Fibroblast of lung (primary cell): ENCODE results near the gene COL27A1. TPM values are rescaled to one million over a fixed set of nuclear protein-coding genes. Genes with fewer than 3 reads are reported as not detected.

Experiments
- DNase-seq, 2 donors: peaks; one replicate each; pipeline versions ENCODE4 v3.0.0 to v3.0.0-alpha.2; 2010; ENCODE audit warnings: low read depth in 2 of 2
- H2AFZ ChIP-seq: 2 replicates; pipeline ENCODE4 v1.5.1; 2012; ENCODE audit warnings: low read length, control low read depth, inconsistent platforms
- H3K27ac ChIP-seq: 2 replicates; pipeline ENCODE4 v1.5.1; 2011; ENCODE audit warnings: low read length, control low read depth; ENCODE audit not compliant: insufficient read depth
- H3K27me3 ChIP-seq: 2 replicates; pipeline ENCODE4 v1.5.1; 2011; ENCODE audit warnings: mild to moderate bottlenecking, low read length; ENCODE audit not compliant: control insufficient read depth, insufficient read depth
- H3K36me3 ChIP-seq: 2 replicates; pipeline ENCODE4 v1.5.1; 2011; ENCODE audit warnings: low read length; ENCODE audit not compliant: control insufficient read depth, insufficient read depth
- H3K4me1 ChIP-seq: 2 replicates; pipeline ENCODE4 v1.5.1; 2011; ENCODE audit warnings: low read length; ENCODE audit not compliant: control insufficient read depth, insufficient read depth; ENCODE audit errors: extremely low read depth
- H3K4me2 ChIP-seq: 2 replicates; pipeline ENCODE4 v1.5.1; 2011; ENCODE audit warnings: low read length, control low read depth; ENCODE audit not compliant: insufficient read depth; ENCODE audit errors: extremely low read depth
- H3K4me3 ChIP-seq, 4 experiments: fragments of 200-600 bp in 1 of 4; sonication (generic) in 1 of 4; replicated peaks in 1 of 4; 2 replicates each; pipeline ENCODE4 v1.5.1; 2011 to 2016; ENCODE audit warnings: low read length in 4 of 4, low read depth in 3 of 4, mild to moderate bottlenecking in 3 of 4, control low read depth in 2 of 4, inconsistent platforms in 1 of 4, mixed read lengths in 1 of 4; ENCODE audit not compliant: insufficient read depth in 1 of 4; ENCODE audit errors: control extremely low read depth in 1 of 4
- H3K79me2 ChIP-seq: 2 replicates; pipeline ENCODE4 v1.5.1; 2012; ENCODE audit warnings: mild to moderate bottlenecking, low read length, inconsistent platforms; ENCODE audit not compliant: control insufficient read depth, insufficient read depth
- H3K9ac ChIP-seq: 2 replicates; pipeline ENCODE4 v1.5.1; 2011; ENCODE audit warnings: mild to moderate bottlenecking, low read length, control low read depth; ENCODE audit not compliant: insufficient read depth
- H3K9me3 ChIP-seq: 2 replicates; pipeline ENCODE4 v1.5.1; 2012; ENCODE audit warnings: low read depth, low read length; ENCODE audit not compliant: control insufficient read depth, insufficient read depth
- H4K20me1 ChIP-seq: 2 replicates; pipeline ENCODE4 v1.5.1; 2011; ENCODE audit warnings: low read length; ENCODE audit not compliant: control insufficient read depth, insufficient read depth; ENCODE audit errors: extremely low read depth
- EZH2 ChIP-seq: IDR thresholded peaks from 2 replicates; pipeline ENCODE4 v1.5.1; 2012; ENCODE audit warnings: low read length, control low read depth, mild to moderate bottlenecking; ENCODE audit errors: missing control alignments
- polyA plus RNA-seq, 2 donors: library from polyadenylated mRNA; depleted of rRNA in 1 of 2; stranded (reverse) in 1 of 2; unstranded in 1 of 2; fragments of >200 nt; gene quantifications; 2 replicates each; pipeline ENCODE4 v1.2.1, GENCODE V29; 2011 to 2012; ENCODE audit warnings: missing spikeins in 1 of 2
- total RNA-seq: library from RNA; depleted of rRNA; stranded (reverse); fragments of >200 nt; gene quantifications from 2 replicates; pipeline ENCODE4 v1.2.1, GENCODE V29; 2014
- TF ChIP-seq, protein P1 (sequence below), 2 donors: IDR thresholded peaks in 1 of 2; conservative IDR thresholded peaks in 1 of 2; 1 replicate in 1 of 2; 2 replicates in 1 of 2; pipeline ENCODE4 v1.5.1; 2011 to 2012; ENCODE audit warnings: low read length in 2 of 2, control low read depth in 1 of 2, inconsistent platforms in 1 of 2, low read depth in 1 of 2, mild to moderate bottlenecking in 1 of 2

COL27A1 gene
- total and polyA plus RNA-seq, 2 donors (not counting 1 experiment from before 2014, with no cell fraction given) = 2.4 to 5.4 TPM

DNA sequence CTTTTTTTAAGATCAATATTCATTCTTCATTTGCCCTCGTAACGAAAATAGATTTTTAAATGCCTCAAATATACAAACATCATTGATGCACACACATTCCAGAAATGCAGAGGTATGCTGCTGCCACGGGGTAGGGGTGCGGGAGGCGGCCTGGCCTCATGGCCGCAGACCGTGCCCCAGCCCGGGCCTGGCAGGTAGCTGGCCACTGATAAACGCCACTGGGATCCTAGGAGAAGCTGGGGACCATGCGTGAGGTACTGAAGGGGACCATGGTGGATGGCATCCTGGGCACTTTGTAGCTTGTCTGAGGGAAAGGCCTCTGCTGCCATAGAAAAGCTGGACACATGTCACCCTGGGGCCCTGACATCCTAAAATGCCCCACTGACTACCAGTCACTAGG lies 180.8 kb downstream of the COL27A1 start:
- no peaks in the 10 kb centered on the region for H3K4me1 ChIP-seq
- H3K9me3 ChIP-seq = no peaks in the 10 kb centered on the region
- DNase-seq = no peak
- H3K27me3 ChIP-seq = no peaks in the 10 kb centered on the region
- H3K27ac ChIP-seq = no peak overlapping the region
- H3K9ac ChIP-seq = no peak overlapping the region
- no peaks in the 10 kb centered on the region for H4K20me1 ChIP-seq
- H3K79me2 ChIP-seq = no peaks in the 10 kb centered on the region
- no peak overlapping the region for H2AFZ ChIP-seq
- no peak overlapping the region for H3K4me2 ChIP-seq
- no peak overlapping the region for H3K4me3 ChIP-seq
- TF ChIP-seq, protein P1, sequence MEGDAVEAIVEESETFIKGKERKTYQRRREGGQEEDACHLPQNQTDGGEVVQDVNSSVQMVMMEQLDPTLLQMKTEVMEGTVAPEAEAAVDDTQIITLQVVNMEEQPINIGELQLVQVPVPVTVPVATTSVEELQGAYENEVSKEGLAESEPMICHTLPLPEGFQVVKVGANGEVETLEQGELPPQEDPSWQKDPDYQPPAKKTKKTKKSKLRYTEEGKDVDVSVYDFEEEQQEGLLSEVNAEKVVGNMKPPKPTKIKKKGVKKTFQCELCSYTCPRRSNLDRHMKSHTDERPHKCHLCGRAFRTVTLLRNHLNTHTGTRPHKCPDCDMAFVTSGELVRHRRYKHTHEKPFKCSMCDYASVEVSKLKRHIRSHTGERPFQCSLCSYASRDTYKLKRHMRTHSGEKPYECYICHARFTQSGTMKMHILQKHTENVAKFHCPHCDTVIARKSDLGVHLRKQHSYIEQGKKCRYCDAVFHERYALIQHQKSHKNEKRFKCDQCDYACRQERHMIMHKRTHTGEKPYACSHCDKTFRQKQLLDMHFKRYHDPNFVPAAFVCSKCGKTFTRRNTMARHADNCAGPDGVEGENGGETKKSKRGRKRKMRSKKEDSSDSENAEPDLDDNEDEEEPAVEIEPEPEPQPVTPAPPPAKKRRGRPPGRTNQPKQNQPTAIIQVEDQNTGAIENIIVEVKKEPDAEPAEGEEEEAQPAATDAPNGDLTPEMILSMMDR (conservative IDR thresholded peaks at IDR 0.05 in 1 of 2, IDR thresholded peaks at IDR 0.05 in 1 of 2; ENCODE audit: low read depth in 1 of 2, low read length in 2 of 2) = no peak
- TF ChIP-seq EZH2 = no peak
- peaks cover 9% of the 10 kb centered on the region for H3K36me3 ChIP-seq

DNA sequence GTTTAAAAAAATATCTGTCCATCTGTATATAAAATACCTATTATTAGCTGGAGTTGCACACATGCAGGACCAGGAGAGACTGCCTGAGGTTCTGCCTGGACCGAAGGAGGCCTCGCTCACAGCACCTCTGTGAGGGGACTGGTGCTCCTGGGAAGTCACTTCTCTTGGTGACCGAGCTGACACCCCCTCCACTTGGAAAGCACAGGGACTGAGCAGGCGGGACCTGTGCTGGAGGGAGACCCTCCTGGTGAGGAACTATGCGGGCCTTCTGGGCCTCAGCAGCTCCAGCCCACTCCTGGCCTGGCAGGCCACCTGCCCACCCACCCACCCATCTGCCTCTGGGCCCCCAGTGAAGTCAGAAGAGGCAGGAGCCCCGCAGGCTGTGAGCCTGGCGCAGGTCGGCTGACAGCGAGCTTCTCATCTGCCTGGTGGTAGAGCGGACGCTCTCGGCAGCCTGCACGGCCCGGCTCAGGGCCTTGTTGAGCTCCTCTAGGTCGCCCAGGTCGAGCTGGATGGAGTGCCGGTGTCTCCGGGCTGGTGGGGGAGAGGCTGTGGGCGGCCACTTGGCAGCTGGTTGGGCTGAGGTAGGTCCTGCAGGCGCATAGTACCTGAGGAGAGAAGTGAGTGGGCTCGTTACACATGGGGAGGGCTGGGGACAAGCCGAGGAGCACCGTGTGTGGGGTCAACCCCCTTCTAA lies 181.5 kb downstream of the COL27A1 start:
- no peak for DNase-seq
- Histone ChIP-seq H4K20me1 (no peaks in the 10 kb centered on the region), H3K27me3 (no peaks in the 10 kb centered on the region), H3K79me2 (no peaks in the 10 kb centered on the region), H3K36me3 (peaks cover 13% of the 10 kb centered on the region), H3K9me3 (no peaks in the 10 kb centered on the region), H3K27ac (no peak overlapping the region), H3K9ac (no peak overlapping the region), H2AFZ (no peak overlapping the region), H3K4me3 (no peak overlapping the region), H3K4me1 (no peaks in the 10 kb centered on the region), H3K4me2 (no peak overlapping the region)
- TF ChIP-seq, protein P1 (conservative IDR thresholded peaks at IDR 0.05 in 1 of 2, IDR thresholded peaks at IDR 0.05 in 1 of 2; ENCODE audit: low read depth in 1 of 2, low read length in 2 of 2) = no peak
- TF ChIP-seq EZH2 = no peak

DNA sequence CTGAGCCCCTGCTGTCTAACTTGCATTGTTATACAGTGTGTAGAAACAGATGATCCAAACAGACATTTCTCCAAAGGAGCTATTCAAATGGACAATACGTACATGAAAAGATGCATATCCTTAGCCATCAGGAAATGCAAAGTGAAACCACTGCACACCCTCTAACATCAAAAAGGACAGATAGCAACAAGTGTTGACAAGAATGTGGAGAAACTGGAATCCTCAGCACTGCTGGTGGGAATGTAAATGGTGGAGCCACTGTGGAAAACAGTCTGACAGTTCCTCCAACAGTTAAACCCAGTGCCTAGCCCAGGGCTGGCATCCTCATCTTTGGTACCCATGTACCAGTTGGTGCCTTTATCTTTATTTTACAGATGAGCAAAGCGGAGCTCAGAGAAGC lies 182.8 kb downstream of the COL27A1 start:
- H3K4me2 ChIP-seq = no peak overlapping the region
- H3K27me3 ChIP-seq = no peaks in the 10 kb centered on the region
- no peak overlapping the region for H3K4me3 ChIP-seq
- H3K4me1 ChIP-seq = no peaks in the 10 kb centered on the region
- H3K9me3 ChIP-seq = no peaks in the 10 kb centered on the region
- TF ChIP-seq EZH2 = no peak
- TF ChIP-seq, protein P1 (conservative IDR thresholded peaks at IDR 0.05 in 1 of 2, IDR thresholded peaks at IDR 0.05 in 1 of 2; ENCODE audit: low read depth in 1 of 2, low read length in 2 of 2) = no peak
- peaks cover 18% of the 10 kb centered on the region for H3K36me3 ChIP-seq
- H4K20me1 ChIP-seq = no peaks in the 10 kb centered on the region
- DNase-seq = no peak
- no peak overlapping the region for H3K27ac ChIP-seq
- no peaks in the 10 kb centered on the region for H3K79me2 ChIP-seq
- H2AFZ ChIP-seq = no peak overlapping the region
- no peak overlapping the region for H3K9ac ChIP-seq
